HG03469 (cell line): ENCODE results near the gene CHERP.
"Not testable (repeated sequence)": the region's sequence is repeated elsewhere in the genome, so short reads cannot be mapped to it uniquely, and the experiment has no call there.

Experiments
- ATAC-seq: cut with Tn5 transposase; IDR thresholded peaks from one replicate; pipeline ENCODE4 v1.9.1; 2021; ENCODE audit warnings: mild to moderate bottlenecking, moderate library complexity, moderate number of reproducible peaks; ENCODE audit not compliant: unreplicated experiment

Gene CHERP

DNA sequence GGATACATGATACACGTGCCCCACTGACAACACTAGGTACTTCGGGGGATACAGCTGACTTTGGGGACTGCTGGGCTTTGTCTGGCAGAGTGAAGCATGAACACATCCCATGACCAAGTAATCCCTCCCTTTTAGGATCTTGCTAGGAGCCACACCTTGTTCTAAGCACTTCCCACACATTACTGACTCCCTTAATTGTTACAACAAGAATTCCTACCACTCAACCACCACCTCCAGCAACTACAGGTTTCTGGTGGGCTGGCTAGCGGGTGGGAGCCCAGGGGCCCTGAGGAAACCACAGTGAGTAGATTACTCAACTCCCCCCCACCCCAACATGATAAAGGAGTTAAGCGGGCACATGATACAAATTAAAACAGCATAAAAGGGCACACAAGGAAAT lies 37.1 kb upstream of the CHERP start:
- ATAC-seq, result no peak

DNA sequence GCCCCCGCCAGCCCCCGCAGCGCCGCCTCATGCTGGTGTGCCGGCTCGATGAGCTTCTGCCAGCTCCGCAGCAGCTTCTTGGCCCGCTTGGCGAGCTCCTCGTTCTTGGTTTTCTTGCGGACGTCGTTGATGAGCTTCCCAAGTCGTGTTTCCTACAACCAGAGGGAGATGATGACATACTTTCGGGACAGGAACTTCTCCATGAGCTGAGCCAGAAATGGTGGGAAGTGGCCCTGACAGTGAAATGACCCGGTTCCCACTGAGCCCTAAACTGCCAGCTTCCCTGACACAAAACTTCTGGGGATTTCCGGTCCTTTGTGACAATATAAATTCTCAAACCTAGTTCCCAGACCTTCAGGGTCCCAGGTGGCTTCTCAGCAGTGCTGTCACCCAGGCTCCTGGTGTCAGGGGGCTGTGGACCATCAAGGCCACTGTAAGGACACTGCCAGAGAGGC lies 35.3 kb upstream of the CHERP start:
- no peak for ATAC-seq

DNA sequence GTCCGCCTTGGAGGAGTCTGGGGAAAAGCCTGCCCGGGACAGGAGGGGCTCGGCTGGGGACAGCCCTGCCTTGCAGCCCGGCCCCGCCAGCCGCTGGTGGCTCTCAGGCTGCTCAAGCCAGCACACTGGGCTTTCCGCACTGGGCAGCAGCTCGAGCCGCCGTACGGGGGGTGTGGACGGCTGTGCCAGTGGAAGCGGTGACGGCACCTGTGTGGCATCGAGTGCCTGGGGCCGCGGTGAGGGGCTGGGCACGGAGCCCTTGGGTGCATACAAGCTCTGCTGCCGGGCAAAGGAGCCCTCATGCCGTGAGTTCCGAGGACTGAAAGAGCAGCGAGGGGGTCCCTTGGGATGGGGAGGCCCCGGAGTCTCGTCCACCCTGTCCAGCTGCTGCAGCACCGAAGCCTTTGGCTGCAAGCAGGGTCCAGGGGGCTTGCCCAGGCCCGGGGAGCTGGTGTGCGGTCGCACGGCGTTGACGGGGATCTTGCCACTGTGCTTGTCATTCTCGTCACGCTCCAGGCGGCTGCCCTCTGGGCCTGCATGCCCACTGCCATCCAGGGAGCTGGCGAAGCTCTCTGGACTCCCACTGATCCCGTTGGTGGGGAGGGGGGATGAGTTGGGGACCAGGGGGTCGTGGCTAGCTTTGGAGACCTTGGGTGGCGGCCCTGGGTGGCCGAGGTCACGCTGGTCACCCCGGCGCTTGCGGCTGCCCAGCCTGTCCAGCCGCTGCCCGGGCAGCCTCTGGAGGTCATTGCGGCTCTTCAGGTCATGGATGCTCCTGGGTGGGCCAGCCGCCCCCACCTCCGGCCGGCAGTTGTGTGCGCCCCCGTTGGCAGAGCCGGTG lies 34.7 kb upstream of the CHERP start:
- ATAC-seq, result no peak

DNA sequence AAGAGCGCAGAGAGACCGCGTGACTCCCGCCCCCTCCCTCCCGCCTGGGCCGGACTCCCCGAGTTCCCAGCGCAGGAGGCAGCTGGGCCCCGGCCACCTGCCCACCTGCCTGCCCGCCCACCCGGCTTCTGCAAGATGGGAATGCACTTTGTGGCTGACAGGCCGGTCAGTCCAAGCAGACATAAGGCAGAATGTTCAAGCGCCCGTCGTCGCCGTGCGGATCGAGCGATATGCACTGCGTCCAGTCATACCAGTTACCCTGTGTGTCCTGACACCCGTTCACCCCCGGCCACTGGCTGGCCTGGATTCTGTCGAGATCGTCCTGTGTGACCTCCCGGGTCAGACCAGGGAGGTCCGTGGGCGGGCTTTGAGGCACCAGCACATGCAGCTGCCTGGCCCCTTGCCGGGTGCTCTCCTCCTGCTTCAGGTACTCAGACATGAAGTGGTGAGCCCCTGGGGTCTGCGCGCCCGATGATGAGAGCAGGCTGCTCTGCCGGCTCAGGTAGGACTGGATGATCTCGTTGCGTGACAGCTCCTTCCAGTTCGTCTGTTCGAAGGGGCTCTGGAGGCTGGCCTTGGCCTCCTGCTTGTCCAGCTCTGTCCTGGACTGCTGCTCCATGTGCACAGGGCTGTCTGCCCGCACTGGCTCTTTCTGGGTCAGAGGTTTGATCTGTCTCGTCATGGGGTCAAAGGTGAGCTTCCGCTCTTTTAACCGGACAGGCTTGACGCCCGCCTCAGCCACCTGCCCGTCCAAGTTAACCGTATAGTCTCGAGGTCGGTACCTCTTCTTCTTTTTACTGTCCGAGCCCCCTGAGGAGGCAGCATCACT lies 33.8 kb upstream of the CHERP start:
- ATAC-seq, result no peak

DNA sequence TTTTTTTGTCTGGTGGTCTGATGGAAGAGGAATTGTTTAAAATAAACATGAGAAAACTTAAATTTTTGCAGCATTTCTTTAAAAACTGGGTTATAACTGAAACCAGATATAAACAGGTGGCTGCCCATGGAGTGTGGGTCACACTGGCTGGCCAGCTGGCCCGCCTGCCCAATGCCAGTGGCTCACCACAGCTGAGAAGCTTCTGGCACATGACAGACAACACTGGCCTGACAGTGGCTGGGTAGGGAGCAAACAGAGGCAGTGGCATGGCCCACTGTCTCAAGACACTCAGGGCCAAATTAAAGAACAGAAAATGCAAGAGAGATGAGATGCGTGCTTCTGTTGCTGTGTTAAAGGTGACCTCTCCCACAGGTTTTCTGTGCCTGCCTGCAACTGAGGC lies 33.0 kb upstream of the CHERP start:
- ATAC-seq, result no peak

DNA sequence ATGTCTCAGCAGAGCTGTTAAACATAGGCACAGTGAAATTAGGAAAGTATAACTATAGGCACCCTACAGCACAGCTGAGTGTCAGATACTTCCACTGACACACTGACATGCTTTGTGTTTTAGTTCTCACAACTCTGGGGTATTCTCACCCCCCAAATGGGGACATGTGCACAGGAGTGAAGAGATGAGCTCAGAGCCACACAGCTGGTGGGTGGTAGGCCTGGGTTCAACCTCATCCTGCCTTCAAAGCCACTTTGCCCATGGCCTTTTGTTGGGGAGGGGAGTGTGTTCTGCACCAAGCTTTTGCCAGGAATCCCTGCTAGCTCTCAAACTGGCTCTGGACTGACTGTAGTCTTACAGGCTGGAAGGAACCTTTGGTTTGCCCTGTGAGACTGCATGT lies 31.7 kb upstream of the CHERP start:
- ATAC-seq, result no peak

DNA sequence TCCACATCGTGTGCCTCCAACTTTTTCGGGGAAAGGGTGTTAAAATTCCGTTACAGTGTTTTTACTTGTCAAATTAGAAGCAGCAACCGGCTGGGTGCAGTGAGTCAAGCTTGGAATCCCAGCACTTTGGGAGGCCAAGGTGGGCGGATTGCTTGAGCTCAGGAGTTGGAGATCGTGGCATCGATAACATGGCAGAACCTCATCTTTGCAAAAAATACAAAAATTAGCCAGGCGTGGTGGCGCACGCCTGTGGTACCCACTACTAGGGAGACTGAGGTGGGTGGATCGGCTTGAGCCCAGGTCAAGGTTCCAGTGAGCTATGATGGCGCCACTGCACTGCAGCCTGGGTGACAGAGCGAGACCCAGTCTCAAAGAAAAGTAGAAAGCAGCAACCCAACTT lies 31.1 kb upstream of the CHERP start:
- no peak for ATAC-seq

DNA sequence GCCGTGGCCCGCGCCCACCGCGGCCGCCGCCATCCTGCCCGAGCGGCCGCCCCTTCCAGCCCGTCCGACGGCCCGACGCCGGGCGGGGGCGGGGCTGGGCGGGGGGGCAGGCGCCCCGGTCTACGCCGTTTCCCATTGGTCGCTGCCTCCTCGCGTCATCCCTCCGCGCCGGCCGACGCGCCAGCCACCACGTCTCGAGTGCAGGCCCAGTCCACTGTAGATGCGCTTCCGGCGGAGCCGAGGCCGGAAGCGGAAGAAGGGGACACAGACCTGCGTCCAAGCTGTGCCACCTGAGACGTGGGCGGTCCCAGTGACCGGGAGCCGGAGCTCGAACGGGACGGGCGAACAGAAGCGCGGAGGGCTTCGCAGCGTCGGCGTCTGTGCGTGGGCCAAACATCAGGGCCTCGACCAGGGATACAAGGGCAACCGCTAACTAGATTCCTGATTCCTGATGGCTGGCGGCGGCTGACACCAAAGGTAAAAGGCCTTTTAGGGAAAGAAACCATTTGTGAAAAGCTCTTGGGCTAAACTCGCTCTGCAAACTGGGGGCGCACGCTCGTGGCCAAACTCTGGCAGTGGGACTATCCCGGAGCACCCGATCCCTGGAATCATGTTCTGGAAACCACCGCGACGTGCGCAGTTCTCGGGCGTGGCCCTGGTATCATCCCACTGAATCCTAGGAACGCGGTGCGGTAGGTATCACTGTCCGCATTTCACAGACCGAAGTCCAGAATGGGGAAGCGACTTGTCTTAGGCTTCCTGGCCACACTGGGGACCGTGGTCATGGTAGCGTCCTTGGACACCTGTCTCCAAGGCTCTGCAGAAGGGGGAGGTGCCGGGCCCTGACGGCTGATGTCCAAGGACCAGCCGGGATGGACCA lies 30.3 kb upstream of the CHERP start, which contains the start of gene SLC35E1:
TSS of gene SLC35E1 (minus strand) at position 84 of the 880 bp plus-strand sequence. CDS start at position 33, 51 bp downstream.
- ATAC-seq, result peak; percentile 50

DNA sequence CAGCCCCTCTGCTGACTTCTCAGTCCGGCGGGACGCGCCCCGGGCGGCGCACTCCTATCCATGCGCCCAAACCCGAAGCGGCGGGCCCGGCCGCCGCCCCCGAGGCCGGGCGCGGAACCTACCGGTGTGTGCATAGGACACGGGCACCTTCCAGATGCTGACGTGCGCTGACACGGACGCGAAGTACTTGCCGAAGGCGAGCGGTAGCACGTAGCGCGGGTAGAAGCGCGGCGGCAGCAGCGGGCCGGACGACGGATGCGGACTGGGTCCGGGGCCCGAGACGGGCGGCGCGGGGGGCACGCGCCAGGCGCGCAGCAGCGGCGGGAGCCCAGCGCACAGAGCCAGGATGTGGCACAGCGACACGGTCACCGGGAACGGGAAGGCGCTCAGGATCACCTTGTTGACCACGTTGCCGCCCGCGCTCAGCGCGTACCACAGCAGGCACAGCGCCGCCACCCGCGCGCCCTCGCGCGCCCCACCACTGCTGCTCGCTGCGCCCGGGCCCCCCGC lies 29.6 kb upstream of the CHERP start:
- ATAC-seq, result peak; percentile 20

DNA sequence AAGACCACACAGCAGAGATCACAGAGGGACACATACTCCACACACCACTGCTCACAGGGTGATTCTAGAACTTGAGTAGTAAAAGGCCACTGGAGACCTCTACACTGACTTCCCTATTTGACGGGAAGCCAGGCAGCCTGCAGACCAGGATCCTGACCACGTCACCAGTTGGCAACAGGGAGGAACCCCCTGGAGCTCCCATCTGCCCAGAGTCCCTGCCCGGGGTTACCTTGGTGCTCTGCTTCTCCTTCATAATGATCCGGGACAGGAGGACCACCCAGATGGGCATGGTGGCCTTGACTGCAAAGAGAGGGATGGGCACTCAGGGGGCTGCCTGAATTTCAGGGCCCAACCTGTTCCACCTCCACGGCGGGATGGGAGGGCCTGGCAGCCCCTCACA lies 29.0 kb upstream of the CHERP start:
- ATAC-seq, result no peak

DNA sequence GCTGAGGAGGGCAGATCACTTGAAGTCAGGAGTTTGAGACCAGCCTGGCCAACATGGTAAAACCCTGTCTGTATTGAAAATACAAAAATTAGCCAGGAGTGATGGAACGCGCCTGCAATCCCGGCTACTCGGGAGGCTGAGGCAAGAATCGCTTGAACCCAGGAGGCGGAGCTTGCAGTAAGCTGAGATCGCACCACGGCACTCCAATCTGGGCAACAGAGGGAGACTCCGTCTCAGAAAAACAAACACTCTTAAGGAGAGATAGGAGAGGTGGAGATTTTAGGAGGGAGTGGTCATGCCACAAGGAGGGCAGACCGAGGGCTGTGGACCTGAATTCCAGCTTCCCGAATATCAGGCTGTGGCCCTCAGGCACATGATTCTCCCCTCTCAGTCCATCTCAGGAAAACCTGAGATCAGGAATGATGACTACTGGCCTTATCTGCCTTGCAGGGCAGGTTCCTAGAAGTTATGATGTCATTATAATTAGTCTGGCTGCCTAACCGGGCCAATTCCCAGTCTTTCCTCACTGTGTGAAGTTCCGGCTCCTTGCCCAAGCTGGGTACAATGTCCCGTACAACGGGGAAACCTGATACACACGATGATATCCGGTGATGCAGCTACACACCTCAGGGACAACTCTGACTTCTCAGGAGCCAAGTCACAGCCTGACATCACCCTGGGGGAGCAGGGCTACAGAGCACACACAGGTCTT lies 27.5 kb upstream of the CHERP start:
- no peak for ATAC-seq

DNA sequence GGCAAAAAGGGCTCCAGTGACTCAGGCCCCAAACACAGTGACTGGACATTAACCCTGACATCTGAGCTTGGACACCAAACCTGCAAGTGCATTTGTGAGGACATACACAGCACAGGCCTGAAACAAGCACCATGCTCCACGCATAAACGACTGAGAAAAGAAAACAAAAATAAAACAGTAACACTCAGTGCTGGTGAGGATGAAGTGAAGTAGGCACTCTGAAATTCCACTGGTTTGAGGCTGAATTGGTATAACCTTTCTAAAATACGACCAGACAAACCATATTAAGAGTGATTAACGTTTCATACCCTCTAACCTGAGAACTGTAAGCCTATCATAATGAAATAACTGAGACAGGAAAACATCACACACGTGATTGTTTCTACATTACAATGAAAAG lies 24.5 kb upstream of the CHERP start:
- ATAC-seq, result no peak

DNA sequence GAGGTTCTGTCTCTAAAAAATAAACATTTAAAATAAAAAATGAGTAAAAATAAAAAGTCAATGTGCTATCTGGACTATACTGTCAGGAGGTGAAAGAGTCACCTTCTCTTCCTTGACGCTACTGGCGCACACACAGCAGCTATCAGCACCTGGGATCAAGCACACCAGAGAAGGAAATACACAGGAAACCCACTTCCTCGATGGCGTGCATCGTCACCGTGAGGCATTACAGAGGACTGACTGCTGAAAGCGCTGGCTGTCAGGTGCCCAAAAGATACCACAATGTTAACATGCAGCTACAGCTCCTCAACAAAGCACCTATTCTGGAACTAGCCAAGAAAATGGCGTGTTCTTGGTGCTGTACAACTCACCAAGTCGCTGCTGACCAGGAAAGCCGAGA lies 23.9 kb upstream of the CHERP start:
- ATAC-seq, result no peak

DNA sequence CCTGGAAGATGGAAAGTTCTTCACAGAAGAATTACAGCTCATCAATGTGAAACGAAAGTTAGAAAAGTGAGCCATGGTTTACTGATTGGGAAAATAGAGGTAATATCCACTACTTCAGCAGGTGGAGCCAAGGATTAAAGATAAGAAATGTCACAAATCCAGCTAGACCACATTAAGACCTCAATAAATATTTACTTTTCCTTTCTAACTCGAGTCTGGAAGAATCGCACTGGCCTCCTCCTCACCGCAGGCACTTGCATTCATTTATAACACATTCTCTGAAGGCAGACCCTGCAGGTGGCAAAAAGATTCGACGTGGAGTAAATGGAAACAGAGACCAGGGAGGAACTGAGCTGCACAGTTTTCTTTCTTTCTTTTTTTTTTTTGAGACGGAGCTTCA lies 22.6 kb upstream of the CHERP start:
- no peak for ATAC-seq

DNA sequence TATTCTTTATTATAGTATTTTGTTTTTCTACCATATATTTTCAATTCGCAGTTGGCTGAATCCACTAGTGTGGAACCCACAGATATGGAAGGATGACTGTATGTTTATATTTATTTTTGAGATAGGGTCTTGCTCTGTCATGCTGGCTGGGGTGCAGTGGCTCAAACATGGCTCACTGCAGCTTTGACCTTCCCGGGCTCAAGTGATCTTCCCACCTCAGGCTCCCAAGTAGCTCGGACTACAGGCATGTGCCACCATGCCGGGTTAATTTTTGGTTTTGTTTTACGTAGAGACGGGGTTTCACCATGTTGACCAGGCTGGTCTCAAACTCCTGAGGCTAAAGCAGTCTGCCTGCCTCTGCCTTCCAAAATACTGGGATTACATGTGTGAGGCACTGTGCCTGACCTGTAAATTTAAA lies 20.4 kb upstream of the CHERP start:
- ATAC-seq, result no peak

DNA sequence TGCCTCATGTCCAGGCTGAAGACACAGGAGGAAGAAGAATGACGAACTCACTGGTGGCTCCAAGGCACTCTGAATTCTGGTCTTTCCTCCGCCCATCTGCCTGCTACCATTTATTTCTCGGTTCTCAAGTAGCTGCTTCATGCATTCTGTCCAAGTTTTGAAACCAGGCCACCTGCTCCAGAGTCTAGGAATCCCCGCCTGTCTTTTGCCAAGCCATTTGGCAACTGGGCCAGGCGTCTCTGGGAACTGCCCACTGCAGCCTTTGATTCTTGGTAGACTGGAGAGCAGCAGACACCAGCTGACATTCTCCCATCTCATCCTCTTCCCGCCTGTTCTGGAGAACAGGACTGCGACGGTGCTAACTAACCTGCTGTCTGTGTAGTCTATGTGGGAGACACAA lies 19.1 kb upstream of the CHERP start:
- no peak for ATAC-seq

DNA sequence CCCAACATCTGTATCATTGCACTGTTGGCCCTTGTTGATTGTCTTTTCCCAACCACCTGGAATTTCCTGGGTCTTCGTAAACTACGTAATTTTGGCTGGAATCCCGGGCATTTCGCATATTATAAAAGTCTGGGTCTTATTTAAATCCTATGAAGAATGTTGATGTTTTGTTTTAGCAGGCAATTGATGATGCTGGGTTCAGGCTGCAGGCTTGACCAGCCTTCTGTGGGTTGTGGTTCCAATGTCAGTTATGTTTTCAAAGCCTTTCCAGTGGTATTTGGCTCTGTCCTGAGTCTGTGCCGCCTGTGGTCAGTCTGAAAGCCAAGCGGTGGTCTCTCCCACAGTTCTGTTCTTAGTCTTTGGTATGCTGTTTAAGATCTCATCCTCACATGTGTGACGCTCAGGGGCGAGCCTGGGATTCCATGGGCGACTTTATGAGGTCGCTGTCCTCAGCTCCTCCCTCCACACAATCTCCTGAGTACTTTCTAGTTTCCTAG lies 17.6 kb upstream of the CHERP start:
- ATAC-seq, result no peak

DNA sequence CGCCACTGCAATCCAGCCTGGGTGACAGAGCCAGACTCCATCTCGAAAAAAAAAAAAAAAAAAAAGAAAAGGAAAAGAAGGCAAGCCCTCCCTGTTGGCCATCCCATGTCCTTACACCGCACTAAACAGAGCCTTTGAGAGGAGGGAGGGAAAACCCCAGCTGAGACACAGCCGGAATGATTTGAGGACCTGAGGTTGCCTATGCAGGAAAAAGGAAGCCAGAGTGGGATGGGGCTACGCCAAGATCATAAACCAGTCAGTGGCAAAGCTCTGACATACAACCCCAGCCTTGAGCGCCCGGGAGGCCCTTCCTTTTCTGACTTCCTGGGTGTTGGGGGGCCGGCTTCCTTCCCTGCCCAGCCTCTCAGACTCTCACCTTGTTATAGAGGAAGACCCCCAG lies 12.5 kb upstream of the CHERP start:
- no peak for ATAC-seq

DNA sequence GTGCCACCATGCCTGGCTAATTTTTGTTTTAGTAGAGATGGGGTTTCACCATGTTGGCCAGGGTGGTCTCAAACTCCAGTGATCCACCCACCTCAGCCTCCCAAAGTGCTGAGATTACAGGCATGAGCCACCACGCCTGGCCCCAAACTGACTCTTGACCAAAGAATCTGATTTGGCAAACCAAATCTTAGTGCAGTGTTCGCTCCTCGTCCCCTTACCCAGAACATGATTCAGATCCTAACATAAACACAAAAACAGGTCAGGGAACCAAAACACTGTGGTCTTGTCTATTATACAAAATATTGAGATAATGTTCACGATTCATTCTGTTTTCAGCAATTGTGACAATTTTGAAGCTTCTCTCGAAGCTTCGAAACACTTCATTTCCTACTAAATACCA lies 9.7 kb upstream of the CHERP start:
- not testable (repeated sequence) for ATAC-seq

DNA sequence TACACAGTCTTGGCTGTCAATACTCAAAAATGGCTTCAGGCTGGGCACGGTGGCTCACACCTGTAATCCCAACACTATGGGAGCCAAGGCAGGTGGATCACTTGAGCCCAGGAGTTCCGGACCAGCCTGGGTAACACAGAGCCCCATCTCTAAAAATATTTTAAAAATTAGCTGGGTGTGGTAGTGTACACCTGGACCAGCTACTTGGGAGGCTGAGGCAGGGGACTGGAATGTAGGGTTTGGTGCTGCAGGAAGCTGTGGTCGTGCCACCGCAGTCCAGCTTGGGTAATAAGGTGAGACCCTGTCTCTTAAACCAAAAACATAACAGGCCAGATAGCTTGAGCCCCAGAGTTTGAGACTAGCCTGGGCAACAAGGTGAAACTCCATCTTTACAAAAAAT lies 6.7 kb upstream of the CHERP start:
- ATAC-seq, result no peak
